ENCODE results near the gene ATP10A. TPM values are rescaled to one million over a fixed set of nuclear protein-coding genes. Genes with fewer than 3 reads are reported as not detected.

Gene ATP10A
- total RNA-seq, 1 experiment from 2014 or later, result 3.9 TPM

DNA sequence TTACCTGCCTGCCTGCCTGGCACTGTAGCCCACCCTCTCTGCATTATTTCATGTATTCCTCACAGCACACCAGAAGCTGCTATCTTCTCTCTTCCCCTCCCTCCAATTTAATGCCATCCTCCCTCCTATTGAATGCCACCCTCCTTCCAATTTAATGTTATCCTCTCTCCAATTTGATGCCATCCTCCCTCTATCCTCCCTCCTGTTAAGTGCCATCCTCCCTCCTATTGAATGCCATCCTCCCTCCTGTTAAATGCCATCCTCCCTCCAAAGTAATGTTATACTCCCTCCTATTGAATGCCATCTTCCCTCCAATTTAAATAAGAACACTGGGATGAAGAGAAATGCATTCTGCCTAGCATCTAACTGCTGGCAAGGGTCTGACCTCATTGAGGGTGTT, 11.1 kb downstream of the ATP10A start:
- no peak overlapping the region for H4K8ac ChIP-seq (replicated peaks; ENCODE audit: insufficient read length, low read depth, low read length)
- H3K14ac ChIP-seq (ENCODE audit: insufficient read depth, low read length), result no peak overlapping the region
- H3K23me2 ChIP-seq (ENCODE audit: insufficient read length, low read depth, low read length, poor library complexity, severe bottlenecking), result no peaks in the 10 kb centered on the region
- no peak overlapping the region for H4K5ac ChIP-seq (ENCODE audit: insufficient read length, low read depth, low read length)
- peaks cover 56 to 59% of the 10 kb centered on the region in 2 experiments for H3K4me1 Mint-ChIP-seq
- no peak overlapping the region for H3K9ac ChIP-seq (ENCODE audit: extremely low read depth, insufficient read length, low read length)
- no peak for TF ChIP-seq CTCF (conservative IDR thresholded peaks at IDR 0.05)
- H3K79me2 ChIP-seq (ENCODE audit: insufficient read depth, low read length), result no peaks in the 10 kb centered on the region
- peaks cover 13% of the 10 kb centered on the region; the same call in 1 of the 2 replicates for H3K4me1 ChIP-seq (ENCODE audit: insufficient read depth, low read length)
- H2AFZ ChIP-seq (ENCODE audit: low read length), result no peak overlapping the region
- peaks cover 0 to 4% (median 4%) of the 10 kb centered on the region in 3 experiments; a peak in 4 of 7 replicates for H3K36me3 Mint-ChIP-seq (ENCODE audit: insufficient read depth in 1 of 3, low read depth in 3 of 3)
- no peak overlapping the region for H3K56ac ChIP-seq (ENCODE audit: insufficient read length, low read depth, low read length)
- no peaks in the 10 kb centered on the region for H3K9me3 ChIP-seq (ENCODE audit: control insufficient read depth, low read depth, low read length)
- no peaks in the 10 kb centered on the region for H3K79me1 ChIP-seq (ENCODE audit: insufficient read depth, low read depth, low read length, poor library complexity, severe bottlenecking)
- H3K9me3 Mint-ChIP-seq, result peaks cover 0 to 6% of the 10 kb centered on the region in 2 experiments; a peak in 1 of 5 replicates
- no peak overlapping the region for H3K4ac ChIP-seq (ENCODE audit: low read depth, low read length)
- H3K27ac ChIP-seq (ENCODE audit: insufficient read length, low read depth, low read length), result no peak overlapping the region
- H3K18ac ChIP-seq (ENCODE audit: insufficient read length, low read depth, low read length), result no peak overlapping the region
- no peak overlapping the region for H2BK12ac ChIP-seq (ENCODE audit: insufficient read length, low read depth, low read length)
- no peak overlapping the region for H2BK15ac ChIP-seq (ENCODE audit: low read depth, low read length)
- DNase-seq, result no peak
- H4K20me1 ChIP-seq (ENCODE audit: control insufficient read depth, insufficient read depth, insufficient read length), result no peaks in the 10 kb centered on the region
- no peak overlapping the region for H2BK20ac ChIP-seq (ENCODE audit: low read depth, low read length, poor library complexity, severe bottlenecking)
- no peak overlapping the region for H2BK120ac ChIP-seq (ENCODE audit: low read depth, low read length, poor library complexity, severe bottlenecking)
- no peak overlapping the region; a peak in 1 of 7 replicates for H3K27ac Mint-ChIP-seq
- no peak overlapping the region for H2AK5ac ChIP-seq (ENCODE audit: insufficient read length, low read length)
- no peak overlapping the region for H4K91ac ChIP-seq (ENCODE audit: insufficient read length, low read depth, low read length)
- H3K4me3 Mint-ChIP-seq, result no peak overlapping the region
- H3K27me3 ChIP-seq (ENCODE audit: insufficient read depth, low read length), result no peaks in the 10 kb centered on the region
- no peak overlapping the region for H3T11ph ChIP-seq (ENCODE audit: low read length)
- H3K4me2 ChIP-seq (ENCODE audit: insufficient read depth, insufficient read length, low read length), result no peak overlapping the region
- no peaks in the 10 kb centered on the region for H3K27me3 Mint-ChIP-seq (ENCODE audit: low read depth)
- H3K23ac ChIP-seq (ENCODE audit: insufficient read length, low read depth, low read length), result no peak overlapping the region
- no peak overlapping the region for H2BK5ac ChIP-seq (ENCODE audit: insufficient read length, low read length)
